Measurements from ENCODE around the gene OR5D16. TPM values are rescaled to one million over a fixed set of nuclear protein-coding genes. Genes with fewer than 3 reads are reported as not detected.
"Not testable (repeated sequence)": the region's sequence is repeated elsewhere in the genome, so short reads cannot be mapped to it uniquely, and the experiment has no call there.

Gene OR5D16
- not detected for total RNA-seq

GRCh38 chr11:55838452-55838851 lies at the start of gene OR5D16:
TSS of gene OR5D16 (plus strand) at chr11:55838752. CDS start at chr11:55838752, 0 bp downstream.
- DNase-seq, result no peak

- DNase-seq, result no peak
Measured at GRCh38 chr11:55791606-55792005, 46.9 kb upstream of the OR5D16 start.

- no peak for DNase-seq
Measured at GRCh38 chr11:55793321-55793720, 45.2 kb upstream of the OR5D16 start.

- DNase-seq, result no peak
Measured at GRCh38 chr11:55795256-55795655, 43.3 kb upstream of the OR5D16 start, which contains the start of gene OR5D14. TSS of gene OR5D14 (plus strand) at chr11:55795556. CDS start at chr11:55795556, 0 bp downstream.

- DNase-seq, result no peak
Measured at GRCh38 chr11:55806248-55806647, 32.3 kb upstream of the OR5D16 start.

- no peak for DNase-seq
Measured at GRCh38 chr11:55811067-55811466, 27.5 kb upstream of the OR5D16 start, which contains the start of gene OR5L1. TSS of gene OR5L1 (plus strand) at chr11:55811367. CDS start at chr11:55811467, 100 bp downstream.

- no peak for DNase-seq
Measured at GRCh38 chr11:55819330-55819729, 19.2 kb upstream of the OR5D16 start, which contains the start of gene OR5D18. TSS of gene OR5D18 (plus strand) at chr11:55819630. CDS start at chr11:55819630, 0 bp downstream.

- DNase-seq, result no peak
Measured at GRCh38 chr11:55826919-55827318, 11.6 kb upstream of the OR5D16 start, which contains the start of gene OR5L2. TSS of gene OR5L2 (plus strand) at chr11:55827219. CDS start at chr11:55827219, 0 bp downstream.

- no peak for DNase-seq
Measured at GRCh38 chr11:55847453-55847852, 8.9 kb downstream of the OR5D16 start.

- no peak for DNase-seq
Measured at GRCh38 chr11:55849037-55849436, 10.5 kb downstream of the OR5D16 start.

- no peak for DNase-seq
Measured at GRCh38 chr11:55852141-55852540, 13.6 kb downstream of the OR5D16 start.

- no peak for DNase-seq
Measured at GRCh38 chr11:55854704-55855103, 16.2 kb downstream of the OR5D16 start.

GRCh38 chr11:55867354-55867753 lies 28.8 kb downstream of the OR5D16 start:
- not testable (repeated sequence) for DNase-seq

GRCh38 chr11:55872731-55873130 lies 34.2 kb downstream of the OR5D16 start:
- DNase-seq, result not testable (repeated sequence)

GRCh38 chr11:55873146-55873545 lies 34.6 kb downstream of the OR5D16 start:
- not testable (repeated sequence) for DNase-seq

- not testable (repeated sequence) for DNase-seq
Measured at GRCh38 chr11:55882997-55883396, 44.4 kb downstream of the OR5D16 start, which contains the start of gene TRIM51. TSS of gene TRIM51 (plus strand) at chr11:55883297. CDS start at chr11:55885429, 2,132 bp downstream.

- not testable (repeated sequence) for DNase-seq
Measured at GRCh38 chr11:55884995-55885394, 46.4 kb downstream of the OR5D16 start.

GRCh38 chr11:55885481-55885880 lies 46.9 kb downstream of the OR5D16 start:
- not testable (repeated sequence) for DNase-seq
